IPS DF 6.9 (cell line): ENCODE measurements around the gene MTCL3.
A peak's percentile ranks its signal among the peaks of the same experiment; 100 is the strongest.

Experiments
- DNase-seq: peaks from one replicate; pipeline ENCODE4 v3.0.0-alpha.2; 2013; ENCODE audit warnings: low read depth, low spot score
- H3K27ac ChIP-seq: one replicate; pipeline ENCODE4 v1.5.1; 2013; ENCODE audit warnings: low read length, control low read depth
- H3K27me3 ChIP-seq: 2 replicates; pipeline ENCODE4 v1.6.1; 2013; ENCODE audit warnings: mild to moderate bottlenecking, low read length; ENCODE audit not compliant: control insufficient read depth, insufficient read depth
- H3K36me3 ChIP-seq: 2 replicates; pipeline ENCODE4 v1.6.1; 2013; ENCODE audit warnings: low read length; ENCODE audit not compliant: control insufficient read depth, insufficient read depth
- H3K4me1 ChIP-seq: 2 replicates; pipeline ENCODE4 v1.6.1; 2013; ENCODE audit warnings: low read length; ENCODE audit not compliant: control insufficient read depth, insufficient read depth
- H3K4me3 ChIP-seq: 2 replicates; pipeline ENCODE4 v1.5.1; 2013; ENCODE audit warnings: mild to moderate bottlenecking, low read length
- H3K9me3 ChIP-seq: 2 replicates; pipeline ENCODE4 v1.6.1; 2013; ENCODE audit warnings: low read length, inconsistent platforms; ENCODE audit not compliant: control insufficient read depth, insufficient read depth
- WGBS: extraction: QIAGEN DNeasy Blood & Tissue Kit; methylation state at CpG from one replicate; pipeline ENCODE4 v1.1.7; 2013; ENCODE audit warnings: mixed read lengths, missing lambda C conversion rate; ENCODE audit not compliant: insufficient read length, insufficient coverage; 5-methylcytosine and 5-hydroxymethylcytosine counted together

MTCL3 gene

GRCh38 chr6:127475135-127475822, 43.9 kb downstream of the MTCL3 start:
- WGBS, result no CpG with 5 or more reads among the region's 87 CpGs
- Histone ChIP-seq H3K4me3 (no peak overlapping the region), H3K4me1 (no peaks in the 10 kb centered on the region), H3K27me3 (no peaks in the 10 kb centered on the region), H3K9me3 (no peaks in the 10 kb centered on the region), H3K36me3 (peaks cover 9% of the 10 kb centered on the region), H3K27ac (no peak overlapping the region)
- no peak for DNase-seq

GRCh38 chr6:127471379-127472255, 47.5 kb downstream of the MTCL3 start:
- WGBS, result 100% methylated on average over 1 of the region's 5 CpGs
- DNase-seq, result no peak

GRCh38 chr6:127468936-127469335, 50.2 kb downstream of the MTCL3 start:
- Histone ChIP-seq H3K36me3 (no peaks in the 10 kb centered on the region; the same call in 1 of the 2 replicates), H3K27me3 (no peaks in the 10 kb centered on the region), H3K9me3 (no peaks in the 10 kb centered on the region), H3K27ac (no peak overlapping the region), H3K4me3 (no peak overlapping the region), H3K4me1 (no peaks in the 10 kb centered on the region)
- DNase-seq, result no peak
- WGBS, result no CpG with 5 or more reads among the region's 2 CpGs

More at GRCh38 chr6:127471379-127472255, 47.5 kb downstream of the MTCL3 start:
- H3K27ac ChIP-seq, result no peak overlapping the region
- H3K4me3 ChIP-seq, result no peak overlapping the region
- H3K4me1 ChIP-seq, result no peaks in the 10 kb centered on the region
- no peaks in the 10 kb centered on the region for H3K27me3 ChIP-seq
- H3K36me3 ChIP-seq, result peaks cover 9% of the 10 kb centered on the region
- no peaks in the 10 kb centered on the region for H3K9me3 ChIP-seq

- no peaks in the 10 kb centered on the region for H3K4me1 ChIP-seq
Measured at GRCh38 chr6:127466416-127466815, 52.7 kb downstream of the MTCL3 start.

GRCh38 chr6:127464881-127465459, 54.2 kb downstream of the MTCL3 start:
- Histone ChIP-seq H3K9me3 (no peaks in the 10 kb centered on the region), H3K36me3 (no peaks in the 10 kb centered on the region; the same call in 1 of the 2 replicates), H3K4me1 (no peaks in the 10 kb centered on the region), H3K27me3 (no peaks in the 10 kb centered on the region), H3K4me3 (no peak overlapping the region), H3K27ac (no peak overlapping the region)
- WGBS, result no CpG with 5 or more reads among the region's 3 CpGs
- peak; percentile 54 for DNase-seq

More at GRCh38 chr6:127466416-127466815, 52.7 kb downstream of the MTCL3 start:
- H3K27ac ChIP-seq, result no peak overlapping the region
- no peak overlapping the region for H3K4me3 ChIP-seq
- no peaks in the 10 kb centered on the region for H3K27me3 ChIP-seq
- WGBS, result no CpG with 5 or more reads among the region's 5 CpGs
- no peaks in the 10 kb centered on the region; the same call in 1 of the 2 replicates for H3K36me3 ChIP-seq
- no peak for DNase-seq
- no peaks in the 10 kb centered on the region for H3K9me3 ChIP-seq

GRCh38 chr6:127464161-127464880, 54.8 kb downstream of the MTCL3 start:
- Histone ChIP-seq H3K27me3 (no peaks in the 10 kb centered on the region), H3K36me3 (no peaks in the 10 kb centered on the region; the same call in 1 of the 2 replicates), H3K27ac (no peak overlapping the region), H3K9me3 (no peaks in the 10 kb centered on the region), H3K4me1 (no peaks in the 10 kb centered on the region), H3K4me3 (no peak overlapping the region)
- WGBS, result no CpG with 5 or more reads among the region's 6 CpGs
- DNase-seq, result no peak

GRCh38 chr6:127463056-127463455, 56.1 kb downstream of the MTCL3 start:
- WGBS, result no CpG with 5 or more reads among the region's 5 CpGs

GRCh38 chr6:127462376-127462775, 56.8 kb downstream of the MTCL3 start:
- H3K9me3 ChIP-seq, result no peaks in the 10 kb centered on the region
- no peaks in the 10 kb centered on the region for H3K27me3 ChIP-seq
- WGBS, result no CpG with 5 or more reads among the region's 2 CpGs
- no peaks in the 10 kb centered on the region for H3K36me3 ChIP-seq
- H3K4me3 ChIP-seq, result no peak overlapping the region
- no peak overlapping the region for H3K27ac ChIP-seq
- H3K4me1 ChIP-seq, result peaks cover 2% of the 10 kb centered on the region; the same call in 1 of the 2 replicates
- DNase-seq, result no peak

More at GRCh38 chr6:127463056-127463455, 56.1 kb downstream of the MTCL3 start:
- Histone ChIP-seq H3K27ac (no peak overlapping the region), H3K4me1 (peaks cover 2% of the 10 kb centered on the region; the same call in 1 of the 2 replicates), H3K36me3 (no peaks in the 10 kb centered on the region), H3K9me3 (no peaks in the 10 kb centered on the region), H3K4me3 (no peak overlapping the region), H3K27me3 (no peaks in the 10 kb centered on the region)
- DNase-seq, result no peak

GRCh38 chr6:127460465-127460864, 58.7 kb downstream of the MTCL3 start:
- no peak overlapping the region for H3K4me3 ChIP-seq
- H3K27me3 ChIP-seq, result no peaks in the 10 kb centered on the region
- no peak for DNase-seq
- no CpG with 5 or more reads among the region's 1 CpG for WGBS
- H3K9me3 ChIP-seq, result no peaks in the 10 kb centered on the region
- no peak overlapping the region for H3K27ac ChIP-seq
- H3K4me1 ChIP-seq, result peaks cover 2% of the 10 kb centered on the region; the same call in 1 of the 2 replicates
- H3K36me3 ChIP-seq, result no peaks in the 10 kb centered on the region

- H3K27me3 ChIP-seq, result no peaks in the 10 kb centered on the region
- H3K36me3 ChIP-seq, result no peaks in the 10 kb centered on the region
- no CpG with 5 or more reads among the region's 4 CpGs for WGBS
- no peak within 1 kb of the TSS for H3K4me3 ChIP-seq
- no peak for DNase-seq
- no peaks in the 10 kb centered on the region for H3K9me3 ChIP-seq
- H3K4me1 ChIP-seq, result peaks cover 2% of the 10 kb centered on the region; the same call in 1 of the 2 replicates
- no peak within 1 kb of the TSS for H3K27ac ChIP-seq
Measured at GRCh38 chr6:127459231-127459641, 59.9 kb downstream of the MTCL3 start, which contains the start of gene KIAA0408. Gene KIAA0408 (minus strand): TSS chr6:127459389. CDS start chr6:127453981, 5,408 bp downstream.
